K562 (cell line): ENCODE data around the gene NDUFS3. TPM values are rescaled to one million over a fixed set of nuclear protein-coding genes. Genes with fewer than 3 reads are reported as not detected.

Source experiments
- ARID1B ChIP-seq: fragments of 450-650 bp; IDR thresholded peaks from 2 replicates; pipeline ENCODE4 v1.6.1; 2016; ENCODE audit warnings: antibody characterized with exemption, mild to moderate bottlenecking, inconsistent platforms
- DACH1 ChIP-seq: fragments of 450-650 bp; IDR thresholded peaks from 2 replicates; pipeline ENCODE4 v1.6.1; 2018; ENCODE audit not compliant: partially characterized antibody
- E2F4 ChIP-seq: sonication (generic); formaldehyde crosslinking; IDR thresholded peaks from 2 replicates; pipeline ENCODE4 v1.8.0; 2022; ENCODE audit warnings: mild to moderate bottlenecking, low read depth, missing genetic modification reagents
- FOXJ2 ChIP-seq: fragments of 200-800 bp; sonication (Bioruptor generic); IDR thresholded peaks from 2 replicates; pipeline ENCODE4 v1.6.1; 2016; ENCODE audit warnings: missing genetic modification characterization, missing compliant biosample characterization
- FOXO4 ChIP-seq: fragments of 450-650 bp; formaldehyde crosslinking; IDR thresholded peaks from 2 replicates; pipeline ENCODE4 v1.4.0; 2020; ENCODE audit warnings: mild to moderate bottlenecking, moderate library complexity
- HDAC8 ChIP-seq: fragments of 450-650 bp; IDR thresholded peaks from 2 replicates; pipeline ENCODE4 v1.6.1; 2016; ENCODE audit warnings: mild to moderate bottlenecking, missing genetic modification characterization, moderate library complexity, missing compliant biosample characterization
- HNRNPH1 ChIP-seq: fragments of 200-400 bp; formaldehyde crosslinking; optimal IDR thresholded peaks from 2 replicates; pipeline ENCODE3; 2017; ENCODE audit warnings: low read depth, mild to moderate bottlenecking, low read length, moderate library complexity
- NFE2 ChIP-seq: IDR thresholded peaks from 2 replicates; pipeline ENCODE4 v1.6.1; 2014; ENCODE audit warnings: antibody characterized with exemption, low read depth
- NR0B1 ChIP-seq: fragments of 450-650 bp; IDR thresholded peaks from one replicate; pipeline ENCODE4 v1.6.1; 2018; ENCODE audit warnings: mild to moderate bottlenecking, moderate library complexity; ENCODE audit not compliant: partially characterized antibody
- POLR2H ChIP-seq: IDR thresholded peaks from 2 replicates; pipeline ENCODE4 v1.6.1; 2016; ENCODE audit warnings: missing genetic modification characterization, low read depth, mild to moderate bottlenecking, control low read depth, missing compliant biosample characterization, moderate library complexity
- RFX5 ChIP-seq: IDR thresholded peaks from 2 replicates; pipeline ENCODE4 v1.6.1; 2011; ENCODE audit warnings: low read depth, mild to moderate bottlenecking, improper control_type of control experiment, low read length
- SETDB1 ChIP-seq: IDR thresholded peaks from one replicate; pipeline ENCODE4 v1.6.1; 2012; ENCODE audit warnings: low read length, control low read depth, inconsistent platforms
- TAF9B ChIP-seq: fragments of 450-650 bp; IDR thresholded peaks from 2 replicates; pipeline ENCODE4 v1.6.1; 2018; ENCODE audit warnings: mild to moderate bottlenecking; ENCODE audit not compliant: partially characterized antibody
- THAP12 ChIP-seq: fragments of 250-450 bp; sonication (Bioruptor Pico); IDR thresholded peaks from 2 replicates; pipeline ENCODE4 v1.9.0; 2021; ENCODE audit warnings: mild to moderate bottlenecking, inconsistent platforms
- THRB ChIP-seq: fragments of 450-650 bp; formaldehyde crosslinking; conservative IDR thresholded peaks from 2 replicates; pipeline ENCODE4 v1.4.0; 2022; ENCODE audit warnings: mild to moderate bottlenecking, missing genetic modification characterization
- TRIM25 ChIP-seq: fragments of 450-650 bp; IDR thresholded peaks from 2 replicates; pipeline ENCODE4 v1.7.0; 2016; ENCODE audit warnings: borderline replicate concordance
- ZC3H8 ChIP-seq: fragments of 450-650 bp; IDR thresholded peaks from 2 replicates; pipeline ENCODE4 v1.6.1; 2017
- ZNF263 ChIP-seq: sonication (generic); formaldehyde crosslinking; IDR thresholded peaks from 2 replicates; pipeline ENCODE4 v1.8.0; 2022; ENCODE audit warnings: mild to moderate bottlenecking, missing genetic modification reagents, borderline replicate concordance
- ZNF589 ChIP-seq: fragments of 200-800 bp; sonication (Bioruptor generic); IDR thresholded peaks from 2 replicates; pipeline ENCODE4 v1.6.1; 2016; ENCODE audit warnings: low read depth, missing genetic modification characterization, missing compliant biosample characterization
- ZNF668 ChIP-seq: fragments of 250-450 bp; sonication (Bioruptor Pico); IDR thresholded peaks from 2 replicates; pipeline ENCODE4 v1.8.0; 2022; ENCODE audit warnings: mild to moderate bottlenecking, inconsistent platforms
- polyA plus RNA-seq, 8 experiments: library from polyadenylated mRNA; depleted of rRNA in 4 of 8; stranded (reverse) in 5 of 8; unstranded in 3 of 8; fragments of >200 nt; fragmentation: Nextera tagmentation in 2 of 8; fragmentation: Illumina TruSeq in 1 of 8; extraction: Ambion mirVana in 2 of 8; extraction: Trizol in 1 of 8; gene quantifications; 2 replicates each; pipeline versions ENCODE4 v1.2.1 to v1.2.3, GENCODE V29; 2011 to 2014; ENCODE audit warnings: inconsistent platforms in 1 of 8, missing spikeins in 1 of 8
- total RNA-seq, 7 experiments: library from RNA; depleted of rRNA in 6 of 7; stranded (reverse); fragments of >200 nt in 6 of 7; fragmentation: Illumina TruSeq in 2 of 7; extraction: Trizol in 2 of 7; gene quantifications; 2 replicates each; pipeline versions ENCODE4 v1.2.1 to v1.2.3, GENCODE V29; 2011 to 2021; ENCODE audit warnings: low replicate concordance in 1 of 7

Gene NDUFS3
- total and polyA plus RNA-seq, 9 of the 15 experiments (the other 6 are each of a cell fraction or from before 2014, with no cell fraction given) = 38.7 to 341 (median 194) TPM

GRCh38 chr11:47564933-47565339 lies 13.9 kb upstream of the NDUFS3 start (continued):
- TF ChIP-seq THRB (CRISPR knock-in tag) = no peak
- TF ChIP-seq ZNF263 (CRISPR knock-in tag) = no peak
- TF ChIP-seq TRIM25 = no peak
- TF ChIP-seq THAP12 (CRISPR knock-in tag) = no peak
- 0 out of 2 replicates have a peak, but pooled peaks have one; percentile 42 for TF ChIP-seq ZNF589 (CRISPR knock-in tag)
- no peak for TF ChIP-seq POLR2H
- no peak for TF ChIP-seq FOXO4
- TF ChIP-seq ZNF668 (CRISPR knock-in tag) = peak; percentile 52; the same call in 1 of the 2 replicates
- TF ChIP-seq DACH1 = no peak
- TF ChIP-seq ARID1B = 0 out of 2 replicates have a peak, but pooled peaks have one; percentile 8
- no peak for TF ChIP-seq NFE2
- TF ChIP-seq RFX5 = no peak
- no peak for TF ChIP-seq NR0B1
- TF ChIP-seq HNRNPH1 = no peak
- TF ChIP-seq SETDB1 = no peak
- peak; percentile 88; the same call in 1 of the 2 replicates for TF ChIP-seq HDAC8 (tag)
- TF ChIP-seq FOXJ2 (tag) = no peak
- no peak for TF ChIP-seq E2F4 (CRISPR knock-in tag)
- TF ChIP-seq ZC3H8 = no peak
- no peak for TF ChIP-seq TAF9B
